Cardiac muscle cell (in vitro differentiated cells and primary cell): Measurements from ENCODE around the gene NPPB. TPM values are rescaled to one million over a fixed set of nuclear protein-coding genes. Genes with fewer than 3 reads are reported as not detected.

Experiments
- DNase-seq, 2 donors: peaks; one replicate each; pipeline versions ENCODE4 v3.0.0 to v3.0.0-alpha.2; 2010 to 2017; ENCODE audit warnings: low read depth in 1 of 2, low spot score in 1 of 2
- H3K27ac ChIP-seq: fragments of 200-600 bp; sonication (generic); 2 replicates; pipeline ENCODE4 v1.5.1; 2016
- H3K27me3 ChIP-seq: fragments of 200-600 bp; sonication (generic); 2 replicates; pipeline ENCODE4 v1.6.0; 2016; ENCODE audit warnings: control low read depth
- H3K36me3 ChIP-seq: fragments of 200-600 bp; sonication (generic); 2 replicates; pipeline ENCODE4 v1.5.1; 2016; ENCODE audit warnings: control low read depth
- H3K4me1 ChIP-seq: fragments of 200-600 bp; sonication (generic); 2 replicates; pipeline ENCODE4 v1.8.1; 2017; ENCODE audit warnings: low read depth, mild to moderate bottlenecking, mixed run types
- H3K4me3 ChIP-seq: fragments of 200-600 bp; sonication (generic); 2 replicates; pipeline ENCODE4 v1.5.1; 2016; ENCODE audit warnings: mild to moderate bottlenecking
- H3K9me3 ChIP-seq: fragments of 200-600 bp; sonication (generic); 2 replicates; pipeline ENCODE4 v1.5.1; 2017; ENCODE audit warnings: low read depth, mild to moderate bottlenecking, control low read depth
- CTCF ChIP-seq: IDR thresholded peaks from 2 replicates; pipeline ENCODE4 v1.5.1; 2012; ENCODE audit warnings: low read depth, mild to moderate bottlenecking, low read length
- polyA plus RNA-seq: library from polyadenylated mRNA; unstranded; fragments of >200 nt; fragmentation: Nextera tagmentation; extraction: Ambion mirVana; gene quantifications from 2 replicates; pipeline ENCODE4 v1.2.1, GENCODE V29; 2016
- total RNA-seq: library from RNA; depleted of rRNA; stranded (reverse); fragments of >200 nt; gene quantifications from 2 replicates; pipeline ENCODE4 v1.2.3, GENCODE V29; 2016

NPPB gene
- total and polyA plus RNA-seq, 2 experiments from 2014 or later = 18.9 to 188 TPM

- no peaks in the 10 kb centered on the region for H3K9me3 ChIP-seq
- no peak overlapping the region for H3K4me3 ChIP-seq
- no peak overlapping the region for H3K27ac ChIP-seq
- H3K4me1 ChIP-seq = peaks cover 14% of the 10 kb centered on the region
- DNase-seq = peak; percentile 45 to 82
- no peaks in the 10 kb centered on the region for H3K27me3 ChIP-seq
- no peak for TF ChIP-seq CTCF
- H3K36me3 ChIP-seq = peaks cover 11% of the 10 kb centered on the region
Measured at GRCh38 chr1:11845641-11846335, 13.0 kb downstream of the NPPB start.

GRCh38 chr1:11842154-11843041 lies 16.3 kb downstream of the NPPB start:
- TF ChIP-seq CTCF = no peak
- Histone ChIP-seq H3K27me3 (no peaks in the 10 kb centered on the region), H3K36me3 (peaks cover 37% of the 10 kb centered on the region), H3K9me3 (no peaks in the 10 kb centered on the region), H3K4me3 (no peak overlapping the region), H3K4me1 (peaks cover 4% of the 10 kb centered on the region), H3K27ac (no peak overlapping the region)
- peak in 1 of 2 donors; percentile 91 for DNase-seq

- TF ChIP-seq CTCF = no peak
- peaks cover 46% of the 10 kb centered on the region for H3K36me3 ChIP-seq
- H3K27ac ChIP-seq = no peak overlapping the region
Measured at GRCh38 chr1:11841245-11842153, 17.2 kb downstream of the NPPB start.

GRCh38 chr1:11839727-11840705 lies 18.7 kb downstream of the NPPB start:
- no peak for TF ChIP-seq CTCF
- H3K27ac ChIP-seq = no peak overlapping the region
- H3K36me3 ChIP-seq = peaks cover 59% of the 10 kb centered on the region
- no peak for DNase-seq
- H3K9me3 ChIP-seq = no peaks in the 10 kb centered on the region
- H3K4me1 ChIP-seq = no peaks in the 10 kb centered on the region
- H3K27me3 ChIP-seq = no peaks in the 10 kb centered on the region
- no peak overlapping the region for H3K4me3 ChIP-seq

More at GRCh38 chr1:11841245-11842153, 17.2 kb downstream of the NPPB start:
- Histone ChIP-seq H3K4me3 (no peak overlapping the region), H3K27me3 (no peaks in the 10 kb centered on the region), H3K4me1 (no peaks in the 10 kb centered on the region), H3K9me3 (no peaks in the 10 kb centered on the region)
- DNase-seq = no peak
